ENCODE results near the gene SCD5.

SCD5 gene

GRCh38 chr4:82584931-82585330, 213.7 kb downstream of the SCD5 start:
- H3K27ac ChIP-seq (ENCODE audit: low read depth, low read length), result no peak overlapping the region
- no peaks in the 10 kb centered on the region for H3K4me1 ChIP-seq (ENCODE audit: control insufficient read depth in 5 of 5, insufficient read depth in 5 of 5, low read length in 5 of 5)
- no peak overlapping the region for H3K4me3 ChIP-seq (ENCODE audit: low read depth in 1 of 5, low read length in 5 of 5)
- H3K9ac ChIP-seq (ENCODE audit: low read length in 5 of 5), result no peak overlapping the region
- H3K36me3 ChIP-seq (ENCODE audit: control insufficient read depth in 5 of 5, insufficient read depth in 5 of 5, low read length in 5 of 5), result no peaks in the 10 kb centered on the region
- no peaks in the 10 kb centered on the region for H3K9me3 ChIP-seq (ENCODE audit: control insufficient read depth in 5 of 5, low read length in 5 of 5)
- no peaks in the 10 kb centered on the region for H3K27me3 ChIP-seq (ENCODE audit: control insufficient read depth in 5 of 5, insufficient read depth in 4 of 5, low read length in 5 of 5)

DNA sequence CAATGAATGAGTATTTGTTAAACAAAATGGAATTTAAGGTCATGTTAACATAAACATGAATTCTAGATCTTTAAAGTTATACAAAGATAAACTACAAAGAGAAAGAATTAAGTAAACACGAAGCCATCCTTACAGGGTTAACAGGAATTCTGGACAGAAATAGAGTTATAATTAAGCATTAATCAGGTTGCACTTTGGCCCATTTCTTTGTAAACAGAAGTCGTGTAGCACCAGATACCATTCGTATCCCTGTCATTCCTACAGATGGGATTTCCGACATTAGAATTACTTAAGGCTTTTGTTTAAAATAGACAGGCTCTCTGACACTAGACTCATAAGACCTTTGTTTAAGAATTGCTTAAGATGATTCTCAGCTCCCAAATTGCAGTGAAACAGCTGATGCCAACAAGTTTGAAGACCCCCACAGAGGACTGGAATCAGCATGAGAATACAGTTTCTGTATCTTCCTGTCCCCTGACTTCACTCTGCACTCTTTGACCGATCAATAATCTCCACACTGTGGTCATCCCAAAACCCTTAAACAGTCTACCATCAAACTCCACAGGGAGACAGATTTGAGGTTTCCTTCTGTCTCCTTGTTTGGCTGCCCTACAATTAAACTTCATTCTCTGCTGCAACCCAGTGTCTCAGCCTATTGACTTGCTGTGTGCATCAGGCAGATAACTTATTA, 214.6 kb downstream of the SCD5 start:
- no peaks in the 10 kb centered on the region for H3K27me3 ChIP-seq (ENCODE audit: control insufficient read depth in 5 of 5, insufficient read depth in 4 of 5, low read length in 5 of 5)
- no peaks in the 10 kb centered on the region for H3K9me3 ChIP-seq (ENCODE audit: control insufficient read depth in 5 of 5, low read length in 5 of 5)
- H3K4me1 ChIP-seq (ENCODE audit: control insufficient read depth in 5 of 5, insufficient read depth in 5 of 5, low read length in 5 of 5), result no peaks in the 10 kb centered on the region
- no peaks in the 10 kb centered on the region for H3K36me3 ChIP-seq (ENCODE audit: control insufficient read depth in 5 of 5, insufficient read depth in 5 of 5, low read length in 5 of 5)
- no peak overlapping the region for H3K4me3 ChIP-seq (ENCODE audit: low read depth in 1 of 5, low read length in 5 of 5)
- H3K9ac ChIP-seq (ENCODE audit: low read length in 5 of 5), result no peak overlapping the region
- no peak overlapping the region for H3K27ac ChIP-seq (ENCODE audit: low read depth, low read length)

- Histone ChIP-seq H3K27me3 (ENCODE audit: control insufficient read depth in 5 of 5, insufficient read depth in 4 of 5, low read length in 5 of 5) (no peaks in the 10 kb centered on the region), H3K27ac (ENCODE audit: low read depth, low read length) (no peak overlapping the region), H3K4me3 (ENCODE audit: low read depth in 1 of 5, low read length in 5 of 5) (no peak overlapping the region), H3K9me3 (ENCODE audit: control insufficient read depth in 5 of 5, low read length in 5 of 5) (no peaks in the 10 kb centered on the region), H3K36me3 (ENCODE audit: control insufficient read depth in 5 of 5, insufficient read depth in 5 of 5, low read length in 5 of 5) (no peaks in the 10 kb centered on the region), H3K4me1 (ENCODE audit: control insufficient read depth in 5 of 5, insufficient read depth in 5 of 5, low read length in 5 of 5) (no peaks in the 10 kb centered on the region), H3K9ac (ENCODE audit: low read length in 5 of 5) (no peak overlapping the region)
Observed at GRCh38 chr4:82579932-82580331, 218.7 kb downstream of the SCD5 start.
